Measurements from ENCODE around the gene ANKRD13B.

DNA sequence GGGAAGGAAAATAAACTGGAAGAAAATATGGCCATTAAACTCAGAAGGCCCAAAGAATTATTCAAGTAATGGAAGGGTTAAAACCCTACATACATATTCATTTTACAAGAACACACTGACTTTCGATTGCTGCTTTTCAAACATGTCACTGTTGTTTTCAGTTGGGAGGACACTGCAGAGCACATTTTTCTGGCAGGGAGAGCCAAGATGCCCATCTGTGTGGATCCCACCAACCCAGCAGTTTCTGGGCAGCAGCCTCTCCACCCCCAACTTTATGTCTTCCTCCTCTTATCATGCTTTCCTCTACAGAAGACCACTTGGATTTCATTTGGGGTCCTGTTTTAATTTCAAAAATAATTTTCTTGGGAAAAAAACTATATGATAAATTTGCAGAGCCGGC lies 36.9 kb downstream of the ANKRD13B start:
- TF ChIP-seq, protein P1, sequence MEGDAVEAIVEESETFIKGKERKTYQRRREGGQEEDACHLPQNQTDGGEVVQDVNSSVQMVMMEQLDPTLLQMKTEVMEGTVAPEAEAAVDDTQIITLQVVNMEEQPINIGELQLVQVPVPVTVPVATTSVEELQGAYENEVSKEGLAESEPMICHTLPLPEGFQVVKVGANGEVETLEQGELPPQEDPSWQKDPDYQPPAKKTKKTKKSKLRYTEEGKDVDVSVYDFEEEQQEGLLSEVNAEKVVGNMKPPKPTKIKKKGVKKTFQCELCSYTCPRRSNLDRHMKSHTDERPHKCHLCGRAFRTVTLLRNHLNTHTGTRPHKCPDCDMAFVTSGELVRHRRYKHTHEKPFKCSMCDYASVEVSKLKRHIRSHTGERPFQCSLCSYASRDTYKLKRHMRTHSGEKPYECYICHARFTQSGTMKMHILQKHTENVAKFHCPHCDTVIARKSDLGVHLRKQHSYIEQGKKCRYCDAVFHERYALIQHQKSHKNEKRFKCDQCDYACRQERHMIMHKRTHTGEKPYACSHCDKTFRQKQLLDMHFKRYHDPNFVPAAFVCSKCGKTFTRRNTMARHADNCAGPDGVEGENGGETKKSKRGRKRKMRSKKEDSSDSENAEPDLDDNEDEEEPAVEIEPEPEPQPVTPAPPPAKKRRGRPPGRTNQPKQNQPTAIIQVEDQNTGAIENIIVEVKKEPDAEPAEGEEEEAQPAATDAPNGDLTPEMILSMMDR (IDR thresholded peaks at IDR 0.05): no peak
- no peak for TF ChIP-seq POLR2A (IDR thresholded peaks at IDR 0.05)

All from Peyer's patch (tissue), 4 donors.